Endodermal cell (in vitro differentiated cells): Measurements from ENCODE around the gene SURF6. TPM values are rescaled to one million over a fixed set of nuclear protein-coding genes. Genes with fewer than 3 reads are reported as not detected.

Source experiments
- DNase-seq: peaks from one replicate; pipeline ENCODE4 v3.0.0-alpha.2; 2017
- H3K27ac ChIP-seq: 2 replicates; pipeline ENCODE4 v1.5.1; 2013; ENCODE audit warnings: mild to moderate bottlenecking, low read depth, low read length, moderate library complexity
- H3K27me3 ChIP-seq: 2 replicates; pipeline ENCODE4 v1.6.1; 2013; ENCODE audit warnings: mild to moderate bottlenecking, low read length, moderate library complexity; ENCODE audit not compliant: insufficient read depth, control insufficient read depth, poor library complexity, severe bottlenecking
- H3K36me3 ChIP-seq: 2 replicates; pipeline ENCODE4 v1.7.0; 2013; ENCODE audit warnings: mild to moderate bottlenecking, low read length, moderate library complexity; ENCODE audit not compliant: control insufficient read depth, insufficient read depth
- H3K4me1 ChIP-seq: one replicate; pipeline ENCODE4 v1.7.0; 2013; ENCODE audit warnings: low read length; ENCODE audit not compliant: control insufficient read depth, insufficient read depth
- H3K4me3 ChIP-seq: 2 replicates; pipeline ENCODE4 v1.5.1; 2013; ENCODE audit warnings: mild to moderate bottlenecking, low read length, moderate library complexity
- H3K9ac ChIP-seq: 2 replicates; pipeline ENCODE4 v1.6.1; 2013; ENCODE audit warnings: mild to moderate bottlenecking, low read length, moderate library complexity; ENCODE audit not compliant: poor library complexity, severe bottlenecking; ENCODE audit errors: extremely low read depth
- H3K9me3 ChIP-seq: 2 replicates; pipeline ENCODE4 v1.6.1; 2013; ENCODE audit warnings: mild to moderate bottlenecking, low read length, moderate library complexity; ENCODE audit not compliant: control insufficient read depth
- H3K27ac Mint-ChIP-seq: 2 replicates; pipeline ENCODE4 v1.8.0; 2020; ENCODE audit warnings: mixed read lengths
- H3K27me3 Mint-ChIP-seq: 2 replicates; pipeline ENCODE4 v1.8.0; 2021; ENCODE audit warnings: mild to moderate bottlenecking, mixed read lengths; ENCODE audit not compliant: insufficient read depth
- H3K36me3 Mint-ChIP-seq: 2 replicates; pipeline ENCODE4 v1.8.0; 2020; ENCODE audit warnings: low read depth, mixed read lengths
- H3K4me1 Mint-ChIP-seq: 2 replicates; pipeline ENCODE4 v1.8.0; 2020; ENCODE audit warnings: mixed read lengths
- H3K4me3 Mint-ChIP-seq: 2 replicates; pipeline ENCODE4 v1.8.0; 2020; ENCODE audit warnings: mild to moderate bottlenecking, moderate library complexity, mixed read lengths
- H3K9me3 Mint-ChIP-seq: 2 replicates; pipeline ENCODE4 v1.8.0; 2020; ENCODE audit warnings: mild to moderate bottlenecking, mixed read lengths
- WGBS, 2 experiments: methylation state at CpG; one replicate each; pipeline versions ENCODE4 v1.1.5 to v1.1.7; 2013; ENCODE audit warnings: missing lambda C conversion rate in 2 of 2, mixed read lengths in 1 of 2; ENCODE audit not compliant: insufficient coverage in 1 of 2, insufficient read length in 1 of 2; 5-methylcytosine and 5-hydroxymethylcytosine counted together
- total RNA-seq, 2 donors: library from RNA; stranded (reverse); fragmentation: NEBNext Ultra II Directional in 1 of 2; extraction: Animal tissue kit (Norgen Biotek cat#: 25700) in 1 of 2; gene quantifications; 2 replicates in 1 of 2; 3 replicates in 1 of 2; pipeline ENCODE4 v1.2.1, GENCODE V29; 2021
- TF ChIP-seq, protein P1 (sequence below): fragments of 200-600 bp; sonication (generic); conservative IDR thresholded peaks from 2 replicates; pipeline ENCODE4 v1.5.0; 2021; ENCODE audit warnings: antibody characterized with exemption, mild to moderate bottlenecking

SURF6 gene
- total RNA-seq, 2 donors from 2014 or later, result 22.9 to 27.5 TPM

DNA sequence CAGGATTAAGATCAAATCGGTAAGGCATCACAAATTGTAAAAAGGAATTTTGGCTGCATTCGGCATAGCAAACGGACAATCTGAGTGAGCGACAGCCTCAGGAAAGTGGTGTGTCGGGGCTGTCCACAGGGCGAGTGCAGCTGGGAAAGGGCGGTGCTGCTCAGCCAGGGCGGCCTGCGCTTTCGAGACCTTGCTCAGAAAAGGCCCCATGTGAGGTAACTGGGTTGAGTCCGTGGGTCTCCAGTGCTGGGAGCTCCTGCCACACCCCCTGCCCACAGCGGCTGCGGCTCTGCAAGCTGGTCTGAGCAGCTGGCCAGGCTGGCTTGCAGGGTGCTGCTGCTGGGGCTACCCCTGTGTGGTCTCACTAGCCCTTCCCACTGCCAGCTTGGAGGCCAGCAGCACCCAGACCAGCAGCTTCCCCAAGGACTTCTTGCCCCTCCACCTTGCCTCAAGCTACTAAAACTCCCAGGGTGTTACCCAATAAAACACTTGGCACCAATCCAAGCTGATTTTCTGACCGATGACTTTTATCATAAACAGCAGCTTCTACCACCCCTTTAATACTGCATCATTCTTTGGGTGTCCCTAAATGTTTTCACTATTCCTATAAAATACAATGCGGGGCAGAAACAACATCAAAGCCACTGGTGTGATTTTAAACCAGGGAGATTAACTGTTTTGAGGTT is 26.5 kb upstream of the SURF6 start:
- TF ChIP-seq, protein P1, sequence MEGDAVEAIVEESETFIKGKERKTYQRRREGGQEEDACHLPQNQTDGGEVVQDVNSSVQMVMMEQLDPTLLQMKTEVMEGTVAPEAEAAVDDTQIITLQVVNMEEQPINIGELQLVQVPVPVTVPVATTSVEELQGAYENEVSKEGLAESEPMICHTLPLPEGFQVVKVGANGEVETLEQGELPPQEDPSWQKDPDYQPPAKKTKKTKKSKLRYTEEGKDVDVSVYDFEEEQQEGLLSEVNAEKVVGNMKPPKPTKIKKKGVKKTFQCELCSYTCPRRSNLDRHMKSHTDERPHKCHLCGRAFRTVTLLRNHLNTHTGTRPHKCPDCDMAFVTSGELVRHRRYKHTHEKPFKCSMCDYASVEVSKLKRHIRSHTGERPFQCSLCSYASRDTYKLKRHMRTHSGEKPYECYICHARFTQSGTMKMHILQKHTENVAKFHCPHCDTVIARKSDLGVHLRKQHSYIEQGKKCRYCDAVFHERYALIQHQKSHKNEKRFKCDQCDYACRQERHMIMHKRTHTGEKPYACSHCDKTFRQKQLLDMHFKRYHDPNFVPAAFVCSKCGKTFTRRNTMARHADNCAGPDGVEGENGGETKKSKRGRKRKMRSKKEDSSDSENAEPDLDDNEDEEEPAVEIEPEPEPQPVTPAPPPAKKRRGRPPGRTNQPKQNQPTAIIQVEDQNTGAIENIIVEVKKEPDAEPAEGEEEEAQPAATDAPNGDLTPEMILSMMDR, result no peak
- H3K9me3 ChIP-seq, result no peaks in the 10 kb centered on the region
- H3K27ac Mint-ChIP-seq, result peak overlapping the region; percentile 11
- 95 to 100% methylated on average over 11 to 15 of the region's 15 CpGs for WGBS, 2 experiments
- no peaks in the 10 kb centered on the region for H3K9me3 Mint-ChIP-seq
- H3K36me3 ChIP-seq, result peaks cover 80% of the 10 kb centered on the region
- H3K4me1 ChIP-seq, result no peaks in the 10 kb centered on the region
- no peaks in the 10 kb centered on the region for H3K27me3 Mint-ChIP-seq
- no peak for DNase-seq
- H3K27me3 ChIP-seq, result no peaks in the 10 kb centered on the region
- H3K27ac ChIP-seq, result no peak overlapping the region
- H3K4me3 ChIP-seq, result no peak overlapping the region
- H3K36me3 Mint-ChIP-seq, result peaks cover 71% of the 10 kb centered on the region
- no peak overlapping the region for H3K9ac ChIP-seq
- H3K4me3 Mint-ChIP-seq, result no peak overlapping the region
- H3K4me1 Mint-ChIP-seq, result no peaks in the 10 kb centered on the region

DNA sequence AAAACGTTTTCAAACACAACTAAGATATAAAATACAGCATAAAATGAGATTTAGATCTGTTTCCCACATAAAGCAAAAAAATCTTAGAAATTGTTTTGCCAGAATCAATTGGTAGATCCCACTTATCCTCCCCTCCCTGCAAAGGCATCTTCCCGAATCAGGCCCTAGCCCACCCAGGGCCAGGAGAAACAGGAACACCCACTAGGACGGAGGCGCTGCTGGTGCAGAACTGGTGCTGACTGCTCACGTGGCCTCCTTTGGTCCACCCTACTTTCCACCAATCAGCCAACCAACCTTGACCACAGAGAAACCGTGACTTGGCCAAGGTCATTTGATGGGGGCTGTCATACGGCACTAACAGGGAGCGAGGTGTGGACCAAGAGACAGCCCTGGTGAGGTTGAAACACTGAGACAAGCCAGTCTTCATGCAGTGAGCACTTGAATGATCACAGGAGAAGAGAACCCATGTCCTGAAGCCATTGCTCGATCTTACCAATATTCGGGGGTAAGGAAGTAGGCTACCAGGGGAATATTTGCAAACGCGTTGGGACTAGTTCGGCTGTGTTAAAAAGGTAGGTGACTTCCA is 25.6 kb upstream of the SURF6 start:
- no peak overlapping the region for H3K4me3 ChIP-seq
- peak overlapping the region; percentile 11 for H3K27ac Mint-ChIP-seq
- no peak overlapping the region for H3K4me3 Mint-ChIP-seq
- peaks cover 64% of the 10 kb centered on the region for H3K36me3 Mint-ChIP-seq
- no peaks in the 10 kb centered on the region for H3K4me1 ChIP-seq
- no peak overlapping the region for H3K9ac ChIP-seq
- H3K27me3 ChIP-seq, result no peaks in the 10 kb centered on the region
- H3K9me3 ChIP-seq, result no peaks in the 10 kb centered on the region
- no peaks in the 10 kb centered on the region for H3K9me3 Mint-ChIP-seq
- DNase-seq, result no peak
- WGBS, 2 experiments, result 93 to 97% methylated on average over 6 to 13 of the region's 13 CpGs
- TF ChIP-seq, protein P1, result no peak
- H3K27ac ChIP-seq, result no peak overlapping the region
- peaks cover 71% of the 10 kb centered on the region for H3K36me3 ChIP-seq
- no peaks in the 10 kb centered on the region for H3K27me3 Mint-ChIP-seq
- peaks cover 3% of the 10 kb centered on the region for H3K4me1 Mint-ChIP-seq

DNA sequence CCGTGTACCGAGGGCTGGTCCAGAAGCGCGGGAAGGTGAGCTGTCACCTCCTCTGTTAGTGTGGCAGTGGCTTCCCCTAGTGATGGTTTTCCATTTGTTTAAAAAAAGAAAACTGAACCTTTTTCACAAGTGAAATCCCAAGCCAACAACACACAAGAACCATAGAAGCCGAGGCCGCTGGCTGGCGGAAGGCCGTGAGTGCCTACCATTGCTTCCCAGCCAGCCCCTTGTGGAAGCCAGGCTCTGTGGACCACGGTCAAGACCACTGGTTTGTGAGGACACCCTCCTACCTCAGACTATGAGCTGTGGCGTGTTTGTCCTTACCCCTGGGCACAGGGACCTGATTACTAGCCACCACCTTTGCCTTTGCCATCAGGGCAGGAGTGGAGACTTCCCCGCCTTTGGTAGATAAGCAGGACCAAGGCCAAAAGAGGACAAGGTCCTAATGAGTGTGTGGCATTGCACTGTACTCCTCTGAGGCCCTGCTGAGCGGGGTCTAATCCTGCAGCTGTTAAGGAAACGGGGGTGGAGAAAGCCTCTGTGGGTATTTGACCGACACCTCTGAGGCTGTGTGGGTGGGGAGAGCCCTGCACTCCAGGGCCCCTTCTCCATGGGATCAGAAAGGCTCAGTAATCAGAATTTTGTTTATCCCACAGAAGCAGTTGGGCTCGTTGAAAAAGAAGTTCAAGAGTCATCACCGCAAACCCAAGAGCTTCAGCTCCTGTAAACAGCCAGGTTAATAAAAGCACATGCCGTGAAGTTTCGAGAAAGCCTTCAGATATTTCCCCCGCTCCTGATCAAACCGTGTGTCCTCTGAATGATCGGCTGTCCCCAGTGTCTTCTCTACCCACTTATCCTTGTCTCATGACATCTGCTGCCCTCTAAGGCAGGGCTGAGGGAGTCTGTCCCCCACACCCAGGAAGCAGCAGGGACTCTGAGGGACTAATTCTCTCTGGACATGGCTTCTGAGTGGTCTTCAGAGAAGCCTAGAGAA is 24.7 kb upstream of the SURF6 start:
- no peak overlapping the region for H3K4me3 Mint-ChIP-seq
- TF ChIP-seq, protein P1, result no peak
- Histone ChIP-seq H3K4me1 (no peaks in the 10 kb centered on the region), H3K27ac (no peak overlapping the region), H3K36me3 (peaks cover 62% of the 10 kb centered on the region), H3K4me3 (no peak overlapping the region), H3K9me3 (no peaks in the 10 kb centered on the region), H3K9ac (no peak overlapping the region), H3K27me3 (no peaks in the 10 kb centered on the region)
- peaks cover 3% of the 10 kb centered on the region for H3K4me1 Mint-ChIP-seq
- H3K27ac Mint-ChIP-seq, result peak overlapping the region; percentile 2
- DNase-seq, result no peak
- H3K36me3 Mint-ChIP-seq, result peaks cover 55% of the 10 kb centered on the region
- 93 to 94% methylated on average over 17 to 21 of the region's 21 CpGs for WGBS, 2 experiments
- no peaks in the 10 kb centered on the region for H3K9me3 Mint-ChIP-seq
- no peaks in the 10 kb centered on the region for H3K27me3 Mint-ChIP-seq
